ENCODE measurements around the gene SLC8A1.

The SLC8A1 gene

DNA sequence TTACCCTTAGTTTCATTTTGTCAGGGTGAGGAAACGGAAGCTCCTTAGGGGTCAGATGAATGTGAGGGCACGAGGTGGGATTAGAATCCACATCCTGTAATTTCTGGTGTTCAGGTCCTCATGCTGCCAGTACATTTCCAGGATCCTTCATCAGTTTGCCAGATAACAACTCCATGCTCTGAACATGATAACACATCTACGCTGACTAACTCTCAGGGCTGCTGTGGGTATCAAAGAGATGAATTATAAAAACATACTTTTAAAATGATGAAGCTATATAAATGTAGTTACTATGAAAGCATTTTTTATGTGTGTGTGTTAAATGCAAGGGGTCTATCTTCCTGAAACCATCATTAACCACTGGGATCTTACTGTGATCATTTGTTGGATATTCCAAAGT lies 325.9 kb downstream of the SLC8A1 start:
- TF ChIP-seq ARNTL (CRISPR knock-in tag; IDR thresholded peaks at IDR 0.05; ENCODE audit: borderline replicate concordance, low read depth) = no peak
- TF ChIP-seq, protein P1, sequence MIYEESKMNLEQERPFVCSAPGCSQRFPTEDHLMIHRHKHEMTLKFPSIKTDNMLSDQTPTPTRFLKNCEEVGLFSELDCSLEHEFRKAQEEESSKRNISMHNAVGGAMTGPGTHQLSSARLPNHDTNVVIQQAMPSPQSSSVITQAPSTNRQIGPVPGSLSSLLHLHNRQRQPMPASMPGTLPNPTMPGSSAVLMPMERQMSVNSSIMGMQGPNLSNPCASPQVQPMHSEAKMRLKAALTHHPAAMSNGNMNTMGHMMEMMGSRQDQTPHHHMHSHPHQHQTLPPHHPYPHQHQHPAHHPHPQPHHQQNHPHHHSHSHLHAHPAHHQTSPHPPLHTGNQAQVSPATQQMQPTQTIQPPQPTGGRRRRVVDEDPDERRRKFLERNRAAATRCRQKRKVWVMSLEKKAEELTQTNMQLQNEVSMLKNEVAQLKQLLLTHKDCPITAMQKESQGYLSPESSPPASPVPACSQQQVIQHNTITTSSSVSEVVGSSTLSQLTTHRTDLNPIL (CRISPR knock-in tag; IDR thresholded peaks at IDR 0.05; ENCODE audit: low read depth) = no peak
- TF ChIP-seq OSR1 (CRISPR knock-in tag; IDR thresholded peaks at IDR 0.05) = no peak
- TF ChIP-seq ZC3H10 (CRISPR knock-in tag; IDR thresholded peaks at IDR 0.05) = no peak
- TF ChIP-seq, protein P2, sequence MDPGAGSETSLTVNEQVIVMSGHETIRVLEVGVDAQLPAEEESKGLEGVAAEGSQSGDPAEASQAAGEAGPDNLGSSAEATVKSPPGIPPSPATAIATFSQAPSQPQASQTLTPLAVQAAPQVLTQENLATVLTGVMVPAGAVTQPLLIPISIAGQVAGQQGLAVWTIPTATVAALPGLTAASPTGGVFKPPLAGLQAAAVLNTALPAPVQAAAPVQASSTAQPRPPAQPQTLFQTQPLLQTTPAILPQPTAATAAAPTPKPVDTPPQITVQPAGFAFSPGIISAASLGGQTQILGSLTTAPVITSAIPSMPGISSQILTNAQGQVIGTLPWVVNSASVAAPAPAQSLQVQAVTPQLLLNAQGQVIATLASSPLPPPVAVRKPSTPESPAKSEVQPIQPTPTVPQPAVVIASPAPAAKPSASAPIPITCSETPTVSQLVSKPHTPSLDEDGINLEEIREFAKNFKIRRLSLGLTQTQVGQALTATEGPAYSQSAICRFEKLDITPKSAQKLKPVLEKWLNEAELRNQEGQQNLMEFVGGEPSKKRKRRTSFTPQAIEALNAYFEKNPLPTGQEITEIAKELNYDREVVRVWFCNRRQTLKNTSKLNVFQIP (CRISPR knock-in tag; IDR thresholded peaks at IDR 0.05; ENCODE audit: borderline replicate concordance, low read depth) = no peak
- TF ChIP-seq, protein P3, sequence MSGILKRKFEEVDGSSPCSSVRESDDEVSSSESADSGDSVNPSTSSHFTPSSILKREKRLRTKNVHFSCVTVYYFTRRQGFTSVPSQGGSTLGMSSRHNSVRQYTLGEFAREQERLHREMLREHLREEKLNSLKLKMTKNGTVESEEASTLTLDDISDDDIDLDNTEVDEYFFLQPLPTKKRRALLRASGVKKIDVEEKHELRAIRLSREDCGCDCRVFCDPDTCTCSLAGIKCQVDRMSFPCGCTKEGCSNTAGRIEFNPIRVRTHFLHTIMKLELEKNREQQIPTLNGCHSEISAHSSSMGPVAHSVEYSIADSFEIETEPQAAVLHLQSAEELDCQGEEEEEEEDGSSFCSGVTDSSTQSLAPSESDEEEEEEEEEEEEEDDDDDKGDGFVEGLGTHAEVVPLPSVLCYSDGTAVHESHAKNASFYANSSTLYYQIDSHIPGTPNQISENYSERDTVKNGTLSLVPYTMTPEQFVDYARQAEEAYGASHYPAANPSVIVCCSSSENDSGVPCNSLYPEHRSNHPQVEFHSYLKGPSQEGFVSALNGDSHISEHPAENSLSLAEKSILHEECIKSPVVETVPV (CRISPR knock-in tag; IDR thresholded peaks at IDR 0.05) = no peak
- no peak for TF ChIP-seq SNAI2 (CRISPR knock-in tag; IDR thresholded peaks at IDR 0.05)
- TF ChIP-seq ZNF70 (CRISPR knock-in tag; IDR thresholded peaks at IDR 0.05) = no peak
- no peak for TF ChIP-seq ISL1 (CRISPR knock-in tag; IDR thresholded peaks at IDR 0.05)
- no peak for TF ChIP-seq ESRRG (CRISPR knock-in tag; IDR thresholded peaks at IDR 0.05)
- TF ChIP-seq PPARA (CRISPR knock-in tag; IDR thresholded peaks at IDR 0.05; ENCODE audit: borderline replicate concordance) = no peak
- TF ChIP-seq, protein P4, sequence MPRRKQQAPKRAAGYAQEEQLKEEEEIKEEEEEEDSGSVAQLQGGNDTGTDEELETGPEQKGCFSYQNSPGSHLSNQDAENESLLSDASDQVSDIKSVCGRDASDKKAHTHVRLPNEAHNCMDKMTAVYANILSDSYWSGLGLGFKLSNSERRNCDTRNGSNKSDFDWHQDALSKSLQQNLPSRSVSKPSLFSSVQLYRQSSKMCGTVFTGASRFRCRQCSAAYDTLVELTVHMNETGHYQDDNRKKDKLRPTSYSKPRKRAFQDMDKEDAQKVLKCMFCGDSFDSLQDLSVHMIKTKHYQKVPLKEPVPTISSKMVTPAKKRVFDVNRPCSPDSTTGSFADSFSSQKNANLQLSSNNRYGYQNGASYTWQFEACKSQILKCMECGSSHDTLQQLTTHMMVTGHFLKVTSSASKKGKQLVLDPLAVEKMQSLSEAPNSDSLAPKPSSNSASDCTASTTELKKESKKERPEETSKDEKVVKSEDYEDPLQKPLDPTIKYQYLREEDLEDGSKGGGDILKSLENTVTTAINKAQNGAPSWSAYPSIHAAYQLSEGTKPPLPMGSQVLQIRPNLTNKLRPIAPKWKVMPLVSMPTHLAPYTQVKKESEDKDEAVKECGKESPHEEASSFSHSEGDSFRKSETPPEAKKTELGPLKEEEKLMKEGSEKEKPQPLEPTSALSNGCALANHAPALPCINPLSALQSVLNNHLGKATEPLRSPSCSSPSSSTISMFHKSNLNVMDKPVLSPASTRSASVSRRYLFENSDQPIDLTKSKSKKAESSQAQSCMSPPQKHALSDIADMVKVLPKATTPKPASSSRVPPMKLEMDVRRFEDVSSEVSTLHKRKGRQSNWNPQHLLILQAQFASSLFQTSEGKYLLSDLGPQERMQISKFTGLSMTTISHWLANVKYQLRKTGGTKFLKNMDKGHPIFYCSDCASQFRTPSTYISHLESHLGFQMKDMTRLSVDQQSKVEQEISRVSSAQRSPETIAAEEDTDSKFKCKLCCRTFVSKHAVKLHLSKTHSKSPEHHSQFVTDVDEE (CRISPR knock-in tag; IDR thresholded peaks at IDR 0.05) = no peak
- no peak for TF ChIP-seq TOX (CRISPR knock-in tag; IDR thresholded peaks at IDR 0.05; ENCODE audit: borderline replicate concordance)
- no peak for TF ChIP-seq ZFP3 (CRISPR knock-in tag; IDR thresholded peaks at IDR 0.05)
- no peak for TF ChIP-seq GLIS3 (CRISPR knock-in tag; IDR thresholded peaks at IDR 0.05)
- TF ChIP-seq ZNF8 (CRISPR knock-in tag; IDR thresholded peaks at IDR 0.05) = no peak
- no peak for TF ChIP-seq TCF4 (CRISPR knock-in tag; IDR thresholded peaks at IDR 0.05; ENCODE audit: borderline replicate concordance)

DNA sequence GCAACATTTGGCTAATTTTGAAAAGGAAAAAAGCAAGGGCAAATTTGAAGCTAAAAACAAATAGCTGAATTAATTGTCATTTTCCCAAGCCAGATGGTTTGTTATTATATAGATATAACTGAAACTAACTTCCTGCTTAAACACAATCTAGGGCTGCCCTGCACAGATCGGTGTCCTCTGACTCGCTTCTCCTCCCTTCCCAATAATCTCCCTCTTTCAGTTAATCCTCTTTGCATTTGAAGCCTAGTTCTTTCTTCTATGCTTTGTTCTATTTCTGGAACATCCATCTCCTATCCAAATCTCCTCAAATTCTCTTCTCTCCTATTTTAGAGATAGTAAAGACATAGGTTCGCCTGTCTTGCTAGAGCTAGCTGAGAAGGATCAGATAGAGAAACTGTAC lies 328.1 kb downstream of the SLC8A1 start:
- TF ChIP-seq ZFP30 (CRISPR knock-in tag; IDR thresholded peaks at IDR 0.05) (no peak), CSDC2 (CRISPR knock-in tag; IDR thresholded peaks at IDR 0.05) (no peak), SNAI2 (CRISPR knock-in tag; IDR thresholded peaks at IDR 0.05) (no peak), BACH2 (CRISPR knock-in tag; IDR thresholded peaks at IDR 0.05; ENCODE audit: borderline replicate concordance) (no peak), ISL1 (CRISPR knock-in tag; IDR thresholded peaks at IDR 0.05) (no peak), GLIS3 (CRISPR knock-in tag; IDR thresholded peaks at IDR 0.05) (no peak), ESRRG (CRISPR knock-in tag; IDR thresholded peaks at IDR 0.05) (no peak)
- TF ChIP-seq, protein P3 (CRISPR knock-in tag; IDR thresholded peaks at IDR 0.05) = no peak
- TF ChIP-seq, protein P2 (CRISPR knock-in tag; IDR thresholded peaks at IDR 0.05; ENCODE audit: borderline replicate concordance, low read depth) = no peak

More for the DNA sequence above, 325.9 kb downstream of the SLC8A1 start:
- no peak for ATAC-seq

DNA sequence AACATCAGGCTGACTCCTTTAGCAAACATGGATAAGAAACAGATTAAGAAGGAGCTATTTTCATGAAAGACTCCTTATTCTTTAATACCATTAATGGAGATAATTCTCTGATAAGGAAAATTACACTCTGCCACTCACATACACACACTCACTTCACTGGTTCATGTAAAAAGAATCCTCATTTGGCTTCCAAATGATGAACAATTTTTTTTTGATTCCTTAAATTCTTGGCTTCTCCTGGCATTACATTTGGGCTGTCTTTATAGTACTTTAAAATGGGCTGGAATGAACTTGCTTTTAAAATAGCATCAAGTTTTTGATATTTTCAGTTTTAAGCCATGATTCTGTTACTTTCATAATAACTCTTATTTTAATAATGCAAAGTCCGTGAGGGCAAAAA lies 328.6 kb downstream of the SLC8A1 start:
- ATAC-seq = no peak
- peak; percentile 59 for TF ChIP-seq ISL1 (CRISPR knock-in tag; IDR thresholded peaks at IDR 0.05)
- TF ChIP-seq ZNF70 (CRISPR knock-in tag; IDR thresholded peaks at IDR 0.05) = no peak
- no peak for TF ChIP-seq ZNF565 (CRISPR knock-in tag; conservative IDR thresholded peaks at IDR 0.05; ENCODE audit: low read depth)
- no peak for TF ChIP-seq GLIS3 (CRISPR knock-in tag; IDR thresholded peaks at IDR 0.05)
- TF ChIP-seq ZC3H10 (CRISPR knock-in tag; IDR thresholded peaks at IDR 0.05) = no peak
- no peak for TF ChIP-seq BACH2 (CRISPR knock-in tag; IDR thresholded peaks at IDR 0.05; ENCODE audit: borderline replicate concordance)
- no peak for TF ChIP-seq ESRRG (CRISPR knock-in tag; IDR thresholded peaks at IDR 0.05)
- no peak for TF ChIP-seq ZFP30 (CRISPR knock-in tag; IDR thresholded peaks at IDR 0.05)
- TF ChIP-seq OSR1 (CRISPR knock-in tag; IDR thresholded peaks at IDR 0.05) = no peak

More for the DNA sequence above, 328.1 kb downstream of the SLC8A1 start:
- ATAC-seq = no peak

Measured in SK-N-SH treated with all-trans-retinoic acid at 6 μM for 48 hours (cell line).